ENCODE data around the gene MAGEC1.

Gene MAGEC1

GRCh38 chrX:141897690-141898089 is 6.0 kb upstream of the MAGEC1 start:
- no peak overlapping the region for H3K27ac ChIP-seq
- in situ Hi-C loops (cut with HindIII; ENCODE audit: low pct_ligation_motif_present, low sequenced_read_pairs) = no loop called here
- no peak for DNase-seq
- H3K36me3 ChIP-seq (replicated peaks) = no peaks in the 10 kb centered on the region
- H3K27me3 ChIP-seq (replicated peaks) = no peaks in the 10 kb centered on the region
- no peak overlapping the region for H3K4me3 ChIP-seq (ENCODE audit: low read depth, low read length)
- TF ChIP-seq, protein P1, sequence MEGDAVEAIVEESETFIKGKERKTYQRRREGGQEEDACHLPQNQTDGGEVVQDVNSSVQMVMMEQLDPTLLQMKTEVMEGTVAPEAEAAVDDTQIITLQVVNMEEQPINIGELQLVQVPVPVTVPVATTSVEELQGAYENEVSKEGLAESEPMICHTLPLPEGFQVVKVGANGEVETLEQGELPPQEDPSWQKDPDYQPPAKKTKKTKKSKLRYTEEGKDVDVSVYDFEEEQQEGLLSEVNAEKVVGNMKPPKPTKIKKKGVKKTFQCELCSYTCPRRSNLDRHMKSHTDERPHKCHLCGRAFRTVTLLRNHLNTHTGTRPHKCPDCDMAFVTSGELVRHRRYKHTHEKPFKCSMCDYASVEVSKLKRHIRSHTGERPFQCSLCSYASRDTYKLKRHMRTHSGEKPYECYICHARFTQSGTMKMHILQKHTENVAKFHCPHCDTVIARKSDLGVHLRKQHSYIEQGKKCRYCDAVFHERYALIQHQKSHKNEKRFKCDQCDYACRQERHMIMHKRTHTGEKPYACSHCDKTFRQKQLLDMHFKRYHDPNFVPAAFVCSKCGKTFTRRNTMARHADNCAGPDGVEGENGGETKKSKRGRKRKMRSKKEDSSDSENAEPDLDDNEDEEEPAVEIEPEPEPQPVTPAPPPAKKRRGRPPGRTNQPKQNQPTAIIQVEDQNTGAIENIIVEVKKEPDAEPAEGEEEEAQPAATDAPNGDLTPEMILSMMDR (IDR thresholded peaks at IDR 0.05; ENCODE audit: low read depth, low read length, missing control alignments) = no peak

DNA sequence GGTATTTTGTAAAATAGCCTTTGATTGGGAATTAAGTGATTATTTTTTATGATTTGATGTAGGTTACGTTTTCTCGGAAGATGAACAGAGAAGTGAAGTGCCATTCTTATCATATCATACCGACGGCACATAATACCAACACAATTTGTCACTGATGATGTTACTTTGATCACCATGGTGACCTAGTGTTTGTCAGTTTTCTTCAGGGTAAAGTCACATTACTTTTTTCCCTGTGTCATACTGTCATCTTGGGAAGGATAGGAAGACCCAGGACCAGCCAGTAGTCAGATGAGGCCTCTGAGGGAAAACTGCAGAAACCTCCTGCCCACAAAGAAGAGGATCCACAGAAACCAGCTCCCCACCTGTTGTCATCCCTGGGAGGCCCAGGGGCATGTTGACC is 1.3 kb upstream of the MAGEC1 start:
- Histone ChIP-seq H3K36me3 (replicated peaks) (no peaks in the 10 kb centered on the region), H3K27me3 (replicated peaks) (no peaks in the 10 kb centered on the region)
- no peak for DNase-seq

GRCh38 chrX:141904262-141904661 is 568 bp downstream of the MAGEC1 start:
- TF ChIP-seq, protein P1 (IDR thresholded peaks at IDR 0.05; ENCODE audit: low read depth, low read length, missing control alignments) = no peak
- no peaks in the 10 kb centered on the region for H3K36me3 ChIP-seq (replicated peaks)
- in situ Hi-C loops (cut with HindIII; ENCODE audit: low pct_ligation_motif_present, low sequenced_read_pairs) = no loop called here
- H3K4me3 ChIP-seq (ENCODE audit: low read depth, low read length) = no peak overlapping the region
- H3K27ac ChIP-seq = no peak overlapping the region
- no peak for DNase-seq
- H3K27me3 ChIP-seq (replicated peaks) = no peaks in the 10 kb centered on the region

More for the DNA sequence above, 1.3 kb upstream of the MAGEC1 start:
- Histone ChIP-seq H3K4me3 (ENCODE audit: low read depth, low read length) (no peak overlapping the region), H3K27ac (no peak overlapping the region)
- in situ Hi-C loops (cut with HindIII; ENCODE audit: low pct_ligation_motif_present, low sequenced_read_pairs) = no loop called here
- TF ChIP-seq, protein P1 (IDR thresholded peaks at IDR 0.05; ENCODE audit: low read depth, low read length, missing control alignments) = no peak

DNA sequence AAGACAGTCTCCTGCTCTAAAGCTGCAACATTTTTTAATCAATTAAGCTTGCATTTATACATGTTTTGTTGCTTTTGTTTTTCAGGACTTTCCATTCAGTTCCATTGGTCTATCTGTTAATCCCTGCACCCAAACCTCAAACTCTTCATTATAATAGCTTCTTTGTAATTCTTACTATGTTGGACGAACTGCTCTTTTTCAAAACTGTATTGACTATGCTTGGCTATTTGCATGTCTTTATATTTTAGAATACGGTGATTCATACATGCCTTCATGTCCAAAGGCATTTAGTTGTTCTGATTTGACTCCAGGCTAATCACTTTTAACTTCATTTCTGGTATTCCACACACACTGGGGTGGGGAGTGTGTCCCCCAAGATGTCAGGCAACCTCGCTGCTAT is 14.1 kb downstream of the MAGEC1 start:
- H3K4me3 ChIP-seq (ENCODE audit: low read depth, low read length) = no peak overlapping the region
- DNase-seq = no peak
- H3K27ac ChIP-seq = no peak overlapping the region
- TF ChIP-seq, protein P1 (IDR thresholded peaks at IDR 0.05; ENCODE audit: low read depth, low read length, missing control alignments) = no peak
- H3K36me3 ChIP-seq (replicated peaks) = no peaks in the 10 kb centered on the region
- no peaks in the 10 kb centered on the region for H3K27me3 ChIP-seq (replicated peaks)
- in situ Hi-C loops (cut with HindIII; ENCODE audit: low pct_ligation_motif_present, low sequenced_read_pairs) = no loop called here

GRCh38 chrX:141924293-141924692 is 20.6 kb downstream of the MAGEC1 start:
- no peak overlapping the region for H3K27ac ChIP-seq
- H3K4me3 ChIP-seq (ENCODE audit: low read depth, low read length) = no peak overlapping the region
- no peak for DNase-seq
- in situ Hi-C loops (cut with HindIII; ENCODE audit: low pct_ligation_motif_present, low sequenced_read_pairs) = no loop called here
- no peaks in the 10 kb centered on the region for H3K27me3 ChIP-seq (replicated peaks)
- TF ChIP-seq, protein P1 (IDR thresholded peaks at IDR 0.05; ENCODE audit: low read depth, low read length, missing control alignments) = no peak
- no peaks in the 10 kb centered on the region for H3K36me3 ChIP-seq (replicated peaks)

DNA sequence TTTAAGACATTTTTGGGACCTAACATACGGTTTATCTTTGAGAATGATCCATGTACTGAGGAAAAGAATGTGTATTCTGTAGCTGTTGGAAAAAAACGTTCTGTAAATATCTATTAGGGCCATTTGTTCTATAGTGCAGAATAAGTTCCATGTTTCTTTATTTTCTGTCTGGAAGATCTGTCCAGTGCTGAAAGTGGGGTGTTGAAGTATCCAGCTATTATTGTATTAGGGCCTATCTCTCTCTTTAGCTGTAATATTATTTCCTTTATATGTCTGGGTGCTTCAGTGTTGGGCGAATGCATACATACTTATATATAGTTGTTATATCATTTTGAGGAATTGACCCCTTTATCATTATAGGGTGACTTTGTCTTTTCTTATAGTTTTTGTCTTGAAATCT is 24.7 kb downstream of the MAGEC1 start:
- Histone ChIP-seq H3K27me3 (replicated peaks) (no peaks in the 10 kb centered on the region), H3K27ac (no peak overlapping the region), H3K4me3 (ENCODE audit: low read depth, low read length) (no peak overlapping the region), H3K36me3 (replicated peaks) (no peaks in the 10 kb centered on the region)
- DNase-seq = no peak
- TF ChIP-seq, protein P1 (IDR thresholded peaks at IDR 0.05; ENCODE audit: low read depth, low read length, missing control alignments) = no peak
- in situ Hi-C loops (cut with HindIII; ENCODE audit: low pct_ligation_motif_present, low sequenced_read_pairs) = no loop called here
